Measurements from ENCODE around the gene ATP6AP1. TPM values are rescaled to one million over a fixed set of nuclear protein-coding genes. Genes with fewer than 3 reads are reported as not detected.

The ATP6AP1 gene
- total and polyA plus RNA-seq, 9 of the 15 experiments (the other 6 are each of a cell fraction or from before 2014, with no cell fraction given) = 8.3 to 90.5 (median 52.9) TPM

- TF ChIP-seq, protein P1, sequence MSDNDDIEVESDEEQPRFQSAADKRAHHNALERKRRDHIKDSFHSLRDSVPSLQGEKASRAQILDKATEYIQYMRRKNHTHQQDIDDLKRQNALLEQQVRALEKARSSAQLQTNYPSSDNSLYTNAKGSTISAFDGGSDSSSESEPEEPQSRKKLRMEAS (CRISPR knock-in tag; IDR thresholded peaks at IDR 0.05) = peak; percentile 99
- TF ChIP-seq, protein P2, sequence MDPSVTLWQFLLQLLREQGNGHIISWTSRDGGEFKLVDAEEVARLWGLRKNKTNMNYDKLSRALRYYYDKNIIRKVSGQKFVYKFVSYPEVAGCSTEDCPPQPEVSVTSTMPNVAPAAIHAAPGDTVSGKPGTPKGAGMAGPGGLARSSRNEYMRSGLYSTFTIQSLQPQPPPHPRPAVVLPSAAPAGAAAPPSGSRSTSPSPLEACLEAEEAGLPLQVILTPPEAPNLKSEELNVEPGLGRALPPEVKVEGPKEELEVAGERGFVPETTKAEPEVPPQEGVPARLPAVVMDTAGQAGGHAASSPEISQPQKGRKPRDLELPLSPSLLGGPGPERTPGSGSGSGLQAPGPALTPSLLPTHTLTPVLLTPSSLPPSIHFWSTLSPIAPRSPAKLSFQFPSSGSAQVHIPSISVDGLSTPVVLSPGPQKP (CRISPR knock-in tag; IDR thresholded peaks at IDR 0.05) = no peak
- TF ChIP-seq BRF2 (IDR thresholded peaks at IDR 0.05; ENCODE audit: borderline replicate concordance, insufficient read depth, insufficient read length) (no peak), HMBOX1 (IDR thresholded peaks at IDR 0.05) (no peak), BDP1 (IDR thresholded peaks at IDR 0.05; ENCODE audit: insufficient read depth, insufficient read length) (no peak), SMARCA5 (IDR thresholded peaks at IDR 0.05) (no peak), ELF1 (tag; IDR thresholded peaks at IDR 0.05) (no peak), YBX1 (IDR thresholded peaks at IDR 0.05) (no peak), ZNF586 (CRISPR knock-in tag; conservative IDR thresholded peaks at IDR 0.05) (no peak), ZNF778 (CRISPR knock-in tag; IDR thresholded peaks at IDR 0.05) (no peak), SMAD4 (CRISPR knock-in tag; conservative IDR thresholded peaks at IDR 0.05) (peak; percentile 57), NCOA2 (IDR thresholded peaks at IDR 0.05; ENCODE audit: partially characterized antibody in 2 of 2) (no peak), MEF2D (tag; conservative IDR thresholded peaks at IDR 0.05; ENCODE audit: low read depth) (no peak), ZNF584 (CRISPR knock-in tag; IDR thresholded peaks at IDR 0.05; ENCODE audit: low read depth) (no peak), NR3C1 (CRISPR knock-in tag; IDR thresholded peaks at IDR 0.05) (0 out of 2 replicates have a peak, but pooled peaks have one; percentile 56)
- TF ChIP-seq, protein P3, sequence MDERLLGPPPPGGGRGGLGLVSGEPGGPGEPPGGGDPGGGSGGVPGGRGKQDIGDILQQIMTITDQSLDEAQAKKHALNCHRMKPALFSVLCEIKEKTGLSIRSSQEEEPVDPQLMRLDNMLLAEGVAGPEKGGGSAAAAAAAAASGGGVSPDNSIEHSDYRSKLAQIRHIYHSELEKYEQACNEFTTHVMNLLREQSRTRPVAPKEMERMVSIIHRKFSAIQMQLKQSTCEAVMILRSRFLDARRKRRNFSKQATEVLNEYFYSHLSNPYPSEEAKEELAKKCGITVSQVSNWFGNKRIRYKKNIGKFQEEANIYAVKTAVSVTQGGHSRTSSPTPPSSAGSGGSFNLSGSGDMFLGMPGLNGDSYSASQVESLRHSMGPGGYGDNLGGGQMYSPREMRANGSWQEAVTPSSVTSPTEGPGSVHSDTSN (CRISPR knock-in tag; IDR thresholded peaks at IDR 0.05; ENCODE audit: low read depth) = no peak
- TF ChIP-seq, protein P3 (tag; conservative IDR thresholded peaks at IDR 0.05; ENCODE audit: low read depth) = no peak
- TF ChIP-seq, protein P4, sequence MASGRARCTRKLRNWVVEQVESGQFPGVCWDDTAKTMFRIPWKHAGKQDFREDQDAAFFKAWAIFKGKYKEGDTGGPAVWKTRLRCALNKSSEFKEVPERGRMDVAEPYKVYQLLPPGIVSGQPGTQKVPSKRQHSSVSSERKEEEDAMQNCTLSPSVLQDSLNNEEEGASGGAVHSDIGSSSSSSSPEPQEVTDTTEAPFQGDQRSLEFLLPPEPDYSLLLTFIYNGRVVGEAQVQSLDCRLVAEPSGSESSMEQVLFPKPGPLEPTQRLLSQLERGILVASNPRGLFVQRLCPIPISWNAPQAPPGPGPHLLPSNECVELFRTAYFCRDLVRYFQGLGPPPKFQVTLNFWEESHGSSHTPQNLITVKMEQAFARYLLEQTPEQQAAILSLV (tag; IDR thresholded peaks at IDR 0.05) = no peak
These were observed 50.5 kb downstream of the ATP6AP1 start, which contains the start of gene LAGE3 (continued) for GRCh38 chrX:154478728-154479622.

Measured in K562 (cell line).